Measurements from ENCODE around the gene ADAM12. TPM values are rescaled to one million over a fixed set of nuclear protein-coding genes. Genes with fewer than 3 reads are reported as not detected.

The ADAM12 gene
- polyA plus RNA-seq, 1 experiment, result 8.6 TPM

DNA sequence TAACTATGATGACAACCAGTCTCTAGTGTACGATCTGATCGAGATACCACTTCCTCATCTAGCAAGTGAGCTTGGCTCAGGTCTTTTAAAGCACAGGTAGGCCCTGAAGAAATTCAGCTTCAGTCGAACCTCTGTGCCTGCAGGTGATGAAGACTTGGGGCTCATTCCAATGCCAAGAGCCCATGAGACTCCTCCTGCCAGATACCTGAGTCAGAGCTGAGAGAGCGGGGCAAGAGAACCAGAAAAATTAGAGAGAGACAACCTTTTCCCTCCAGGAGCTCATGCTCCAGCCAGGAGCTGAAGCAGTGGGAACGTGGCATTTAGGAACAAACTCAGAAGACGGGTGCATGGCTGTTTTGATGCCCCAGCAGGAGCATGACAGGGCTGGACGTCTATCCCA lies 259.3 kb downstream of the ADAM12 start:
- TF ChIP-seq, protein P1, sequence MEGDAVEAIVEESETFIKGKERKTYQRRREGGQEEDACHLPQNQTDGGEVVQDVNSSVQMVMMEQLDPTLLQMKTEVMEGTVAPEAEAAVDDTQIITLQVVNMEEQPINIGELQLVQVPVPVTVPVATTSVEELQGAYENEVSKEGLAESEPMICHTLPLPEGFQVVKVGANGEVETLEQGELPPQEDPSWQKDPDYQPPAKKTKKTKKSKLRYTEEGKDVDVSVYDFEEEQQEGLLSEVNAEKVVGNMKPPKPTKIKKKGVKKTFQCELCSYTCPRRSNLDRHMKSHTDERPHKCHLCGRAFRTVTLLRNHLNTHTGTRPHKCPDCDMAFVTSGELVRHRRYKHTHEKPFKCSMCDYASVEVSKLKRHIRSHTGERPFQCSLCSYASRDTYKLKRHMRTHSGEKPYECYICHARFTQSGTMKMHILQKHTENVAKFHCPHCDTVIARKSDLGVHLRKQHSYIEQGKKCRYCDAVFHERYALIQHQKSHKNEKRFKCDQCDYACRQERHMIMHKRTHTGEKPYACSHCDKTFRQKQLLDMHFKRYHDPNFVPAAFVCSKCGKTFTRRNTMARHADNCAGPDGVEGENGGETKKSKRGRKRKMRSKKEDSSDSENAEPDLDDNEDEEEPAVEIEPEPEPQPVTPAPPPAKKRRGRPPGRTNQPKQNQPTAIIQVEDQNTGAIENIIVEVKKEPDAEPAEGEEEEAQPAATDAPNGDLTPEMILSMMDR (IDR thresholded peaks at IDR 0.05; ENCODE audit: insufficient read depth, low read depth, low read length), result no peak
- POLR2A ChIA-PET, result no interaction called here
- H3K36me3 ChIP-seq (ENCODE audit: control insufficient read depth, insufficient read depth, low read length), result peaks cover 3% of the 10 kb centered on the region
- H3K4me3 ChIP-seq (ENCODE audit: low read depth, low read length), result no peak overlapping the region
- CTCF ChIA-PET, result interaction anchor here (0.6 to 1.5 kb wide), 2 partner anchors 162 to 258 kb away, joined by 3 to 5 read pairs; no protein-coding TSS in a partner anchor
- no peaks in the 10 kb centered on the region for H3K27me3 ChIP-seq (ENCODE audit: control insufficient read depth, insufficient read depth, low read length)
- no peak for DNase-seq (ENCODE audit: low read depth)

DNA sequence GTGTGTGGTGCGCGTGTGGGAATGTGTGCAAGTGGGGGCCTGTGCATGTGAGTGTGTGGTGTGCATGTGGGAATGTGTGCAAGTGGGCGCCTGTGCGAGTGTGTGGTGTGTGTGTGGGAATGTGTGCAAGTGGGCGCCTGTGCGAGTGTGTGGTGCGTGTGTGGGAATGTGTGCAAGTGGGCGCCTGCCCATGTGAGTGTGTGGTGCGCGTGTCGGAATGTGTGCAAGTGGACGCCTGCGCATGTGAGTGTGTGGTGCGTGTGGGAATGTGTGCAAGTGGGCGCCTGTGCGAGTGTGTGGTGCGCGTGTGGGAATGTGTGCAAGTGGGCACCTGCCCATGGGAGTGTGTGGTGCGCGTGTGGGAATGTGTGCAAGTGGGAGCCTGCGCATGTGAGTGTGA lies 259.7 kb downstream of the ADAM12 start:
- TF ChIP-seq, protein P1 (IDR thresholded peaks at IDR 0.05; ENCODE audit: insufficient read depth, low read depth, low read length), result no peak
- POLR2A ChIA-PET, result no interaction called here
- H3K36me3 ChIP-seq (ENCODE audit: control insufficient read depth, insufficient read depth, low read length), result peaks cover 3% of the 10 kb centered on the region

DNA sequence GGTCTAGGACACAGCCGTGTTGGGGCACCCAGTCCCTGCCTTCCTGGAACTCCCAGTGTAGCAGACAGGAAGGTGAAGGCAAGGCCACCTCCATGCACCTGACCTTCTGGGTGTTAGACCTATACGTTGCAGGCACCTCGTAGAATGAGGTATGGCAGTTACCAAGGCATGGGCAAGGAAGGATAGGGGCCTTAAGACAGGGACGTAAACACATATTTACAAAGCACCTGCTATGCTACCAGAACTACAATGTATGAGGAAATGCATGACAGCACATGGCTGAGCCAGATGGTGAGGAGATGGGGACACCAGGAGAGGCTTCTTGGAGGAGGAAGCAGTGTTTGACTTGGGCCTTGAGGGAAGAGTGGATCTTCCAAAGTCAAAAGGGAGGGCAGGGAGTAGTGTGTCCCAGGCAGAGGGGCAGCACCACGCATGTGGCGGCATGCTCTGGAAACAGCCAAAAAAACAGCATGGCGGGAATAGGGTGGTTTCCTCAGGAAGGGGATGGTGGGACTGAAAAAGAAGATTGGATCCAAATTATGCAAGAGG lies 260.7 kb downstream of the ADAM12 start:
- CTCF ChIA-PET, result no interaction called here
- POLR2A ChIA-PET, result no interaction called here
- H3K36me3 ChIP-seq (ENCODE audit: control insufficient read depth, insufficient read depth, low read length), result peaks cover 3% of the 10 kb centered on the region
- H3K27me3 ChIP-seq (ENCODE audit: control insufficient read depth, insufficient read depth, low read length), result no peaks in the 10 kb centered on the region
- no peak for DNase-seq (ENCODE audit: low read depth)
- no peak overlapping the region for H3K4me3 ChIP-seq (ENCODE audit: low read depth, low read length)
- TF ChIP-seq, protein P1 (IDR thresholded peaks at IDR 0.05; ENCODE audit: insufficient read depth, low read depth, low read length), result no peak

More for the DNA sequence above, 259.7 kb downstream of the ADAM12 start:
- H3K27me3 ChIP-seq (ENCODE audit: control insufficient read depth, insufficient read depth, low read length), result no peaks in the 10 kb centered on the region
- CTCF ChIA-PET, result no interaction called here
- no peak for DNase-seq (ENCODE audit: low read depth)
- H3K4me3 ChIP-seq (ENCODE audit: low read depth, low read length), result no peak overlapping the region

DNA sequence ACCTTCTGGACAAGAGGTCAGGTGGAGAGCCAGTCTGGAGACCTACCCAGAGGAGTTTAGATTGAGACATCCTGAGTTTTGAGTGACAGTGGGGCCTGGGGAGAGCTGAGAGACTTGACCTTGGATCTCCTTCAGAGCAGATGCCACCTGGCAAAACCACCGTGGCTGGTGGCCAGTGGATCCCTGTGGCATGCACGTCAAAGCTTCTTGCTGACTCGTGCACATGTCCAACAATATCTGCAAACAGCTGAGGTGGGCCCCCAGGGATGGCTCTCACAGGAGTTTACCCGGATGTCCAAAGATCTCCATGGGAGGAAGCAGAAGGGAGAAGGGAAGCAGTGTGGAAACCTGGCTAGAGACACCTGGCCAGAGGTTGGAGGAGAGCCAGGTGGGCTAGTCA lies 261.4 kb downstream of the ADAM12 start:
- Histone ChIP-seq H3K27me3 (ENCODE audit: control insufficient read depth, insufficient read depth, low read length) (no peaks in the 10 kb centered on the region), H3K36me3 (ENCODE audit: control insufficient read depth, insufficient read depth, low read length) (peaks cover 3% of the 10 kb centered on the region), H3K4me3 (ENCODE audit: low read depth, low read length) (no peak overlapping the region)
- TF ChIP-seq, protein P1 (IDR thresholded peaks at IDR 0.05; ENCODE audit: insufficient read depth, low read depth, low read length), result no peak
- no peak for DNase-seq (ENCODE audit: low read depth)
- CTCF ChIA-PET, result no interaction called here
- POLR2A ChIA-PET, result no interaction called here

DNA sequence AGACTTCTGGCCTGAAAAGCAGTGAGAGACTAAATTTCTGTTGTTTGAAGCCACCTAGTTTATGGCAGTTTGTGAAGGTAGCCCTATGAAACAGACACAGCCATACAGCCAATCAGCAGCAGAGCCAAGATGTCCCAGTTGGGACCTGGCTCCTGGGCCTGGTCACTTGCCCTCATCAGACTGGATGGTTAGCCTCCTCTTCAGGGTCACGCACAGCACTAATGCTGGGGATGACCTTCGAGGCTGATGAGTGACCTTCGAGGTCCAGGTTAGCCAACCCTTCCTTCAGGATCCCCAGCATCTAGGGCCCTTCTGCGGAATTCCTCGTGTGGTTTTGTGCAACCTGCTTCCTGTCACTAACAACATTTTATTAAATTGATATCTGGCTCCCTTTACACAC lies 262.3 kb downstream of the ADAM12 start:
- TF ChIP-seq, protein P1 (IDR thresholded peaks at IDR 0.05; ENCODE audit: insufficient read depth, low read depth, low read length), result no peak
- POLR2A ChIA-PET, result no interaction called here

More for the DNA sequence above, 262.3 kb downstream of the ADAM12 start:
- CTCF ChIA-PET, result no interaction called here
- Histone ChIP-seq H3K4me3 (ENCODE audit: low read depth, low read length) (no peak overlapping the region), H3K36me3 (ENCODE audit: control insufficient read depth, insufficient read depth, low read length) (peaks cover 3% of the 10 kb centered on the region), H3K27me3 (ENCODE audit: control insufficient read depth, insufficient read depth, low read length) (no peaks in the 10 kb centered on the region)
- DNase-seq (ENCODE audit: low read depth), result no peak
